ENCODE measurements around the gene BHLHE41.

DNA sequence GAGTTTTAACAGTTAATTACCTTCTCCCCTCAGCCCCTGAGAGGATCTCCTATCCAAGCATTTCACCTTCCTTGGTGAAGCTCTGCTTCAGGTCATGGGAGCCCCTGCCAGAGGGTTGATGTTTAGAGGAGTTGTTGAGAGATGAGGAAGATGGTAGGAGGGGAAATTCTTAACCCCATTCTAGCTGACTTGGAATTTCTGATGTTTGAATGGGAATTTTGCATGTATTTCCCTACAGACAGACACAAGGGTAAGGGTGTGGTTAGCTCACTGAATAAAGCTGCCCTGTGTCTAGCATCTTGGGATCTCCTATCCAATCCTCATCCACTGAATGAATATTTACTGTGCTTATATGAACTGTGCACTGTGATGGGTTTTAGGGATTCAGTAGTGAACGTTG, 7.1 kb upstream of the BHLHE41 start:
- TF ChIP-seq, protein P1, sequence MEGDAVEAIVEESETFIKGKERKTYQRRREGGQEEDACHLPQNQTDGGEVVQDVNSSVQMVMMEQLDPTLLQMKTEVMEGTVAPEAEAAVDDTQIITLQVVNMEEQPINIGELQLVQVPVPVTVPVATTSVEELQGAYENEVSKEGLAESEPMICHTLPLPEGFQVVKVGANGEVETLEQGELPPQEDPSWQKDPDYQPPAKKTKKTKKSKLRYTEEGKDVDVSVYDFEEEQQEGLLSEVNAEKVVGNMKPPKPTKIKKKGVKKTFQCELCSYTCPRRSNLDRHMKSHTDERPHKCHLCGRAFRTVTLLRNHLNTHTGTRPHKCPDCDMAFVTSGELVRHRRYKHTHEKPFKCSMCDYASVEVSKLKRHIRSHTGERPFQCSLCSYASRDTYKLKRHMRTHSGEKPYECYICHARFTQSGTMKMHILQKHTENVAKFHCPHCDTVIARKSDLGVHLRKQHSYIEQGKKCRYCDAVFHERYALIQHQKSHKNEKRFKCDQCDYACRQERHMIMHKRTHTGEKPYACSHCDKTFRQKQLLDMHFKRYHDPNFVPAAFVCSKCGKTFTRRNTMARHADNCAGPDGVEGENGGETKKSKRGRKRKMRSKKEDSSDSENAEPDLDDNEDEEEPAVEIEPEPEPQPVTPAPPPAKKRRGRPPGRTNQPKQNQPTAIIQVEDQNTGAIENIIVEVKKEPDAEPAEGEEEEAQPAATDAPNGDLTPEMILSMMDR (conservative IDR thresholded peaks at IDR 0.05; ENCODE audit: low read depth, low read length): no peak
- TF ChIP-seq, protein P2, sequence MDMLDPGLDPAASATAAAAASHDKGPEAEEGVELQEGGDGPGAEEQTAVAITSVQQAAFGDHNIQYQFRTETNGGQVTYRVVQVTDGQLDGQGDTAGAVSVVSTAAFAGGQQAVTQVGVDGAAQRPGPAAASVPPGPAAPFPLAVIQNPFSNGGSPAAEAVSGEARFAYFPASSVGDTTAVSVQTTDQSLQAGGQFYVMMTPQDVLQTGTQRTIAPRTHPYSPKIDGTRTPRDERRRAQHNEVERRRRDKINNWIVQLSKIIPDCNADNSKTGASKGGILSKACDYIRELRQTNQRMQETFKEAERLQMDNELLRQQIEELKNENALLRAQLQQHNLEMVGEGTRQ (IDR thresholded peaks at IDR 0.05; ENCODE audit: low read depth, low read length): no peak
- no peak for TF ChIP-seq CEBPB (IDR thresholded peaks at IDR 0.05; ENCODE audit: low read depth, low read length)
- no peak for TF ChIP-seq POLR2A (IDR thresholded peaks at IDR 0.05; ENCODE audit: low read depth, low read length)
- no peak for TF ChIP-seq SMC3 (IDR thresholded peaks at IDR 0.05; ENCODE audit: low read depth, low read length)
- TF ChIP-seq NFE2L2 (IDR thresholded peaks at IDR 0.05; ENCODE audit: low read depth, low read length): no peak
- TF ChIP-seq, protein P3, sequence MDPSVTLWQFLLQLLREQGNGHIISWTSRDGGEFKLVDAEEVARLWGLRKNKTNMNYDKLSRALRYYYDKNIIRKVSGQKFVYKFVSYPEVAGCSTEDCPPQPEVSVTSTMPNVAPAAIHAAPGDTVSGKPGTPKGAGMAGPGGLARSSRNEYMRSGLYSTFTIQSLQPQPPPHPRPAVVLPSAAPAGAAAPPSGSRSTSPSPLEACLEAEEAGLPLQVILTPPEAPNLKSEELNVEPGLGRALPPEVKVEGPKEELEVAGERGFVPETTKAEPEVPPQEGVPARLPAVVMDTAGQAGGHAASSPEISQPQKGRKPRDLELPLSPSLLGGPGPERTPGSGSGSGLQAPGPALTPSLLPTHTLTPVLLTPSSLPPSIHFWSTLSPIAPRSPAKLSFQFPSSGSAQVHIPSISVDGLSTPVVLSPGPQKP (IDR thresholded peaks at IDR 0.05; ENCODE audit: borderline replicate concordance, low read depth, low read length): no peak
